Left ventricle myocardium inferior (tissue), 1 donor: ENCODE results near the gene LRRK2. TPM values are rescaled to one million over a fixed set of nuclear protein-coding genes. Genes with fewer than 3 reads are reported as not detected.

ENCODE experiments used
- DNase-seq: peaks from one replicate; pipeline ENCODE4 v3.0.0-alpha.2; 2020
- H3K27ac ChIP-seq: fragments of 200-600 bp; replicated peaks from 2 replicates; pipeline ENCODE4 v1.8.0; 2021
- H3K27me3 ChIP-seq: fragments of 200-600 bp; 2 replicates; pipeline ENCODE4 v1.8.0; 2021; ENCODE audit warnings: low read depth
- H3K36me3 ChIP-seq: fragments of 200-600 bp; 2 replicates; pipeline ENCODE4 v1.8.0; 2021
- H3K4me1 ChIP-seq: fragments of 200-600 bp; 2 replicates; pipeline ENCODE4 v1.8.0; 2021
- H3K4me3 ChIP-seq: fragments of 200-600 bp; 2 replicates; pipeline ENCODE4 v1.8.0; 2021; ENCODE audit warnings: mild to moderate bottlenecking, moderate library complexity
- H3K9me3 ChIP-seq: fragments of 200-600 bp; replicated peaks from 2 replicates; pipeline ENCODE4 v1.8.0; 2021
- intact Hi-C: fragments of 100-400 bp; cut with micrococcal nuclease; formaldehyde crosslinking; loops from one replicate; pipeline ENCODE4 v1.11.0; 2022
- long read RNA-seq: library from polyadenylated mRNA; unstranded; transcript quantifications from one replicate; pipeline ENCODE4 v2.0.0, GENCODE V29; 2021
- total RNA-seq: library from RNA; stranded (reverse); fragmentation: NEBNext Ultra II Directional; extraction: Animal tissue kit (Norgen Biotek cat#: 25700); gene quantifications from one replicate; pipeline ENCODE4 v1.2.1, GENCODE V29; 2021
- TF ChIP-seq, protein P1 (sequence below): fragments of 200-600 bp; IDR thresholded peaks from 2 replicates; pipeline ENCODE4 v1.8.0; 2021; ENCODE audit warnings: antibody characterized with exemption, mild to moderate bottlenecking, borderline replicate concordance
- donor health status: DM: no; HTN: yes; CAD: no; lungs with severe emphysema.

The LRRK2 gene
- 6.7 TPM for total RNA-seq
- long read RNA-seq, partial matches to known transcripts = 0 of 1 reads
- long read RNA-seq, other reads (novel, unspliced or antisense) = 1 of 1 reads

DNA sequence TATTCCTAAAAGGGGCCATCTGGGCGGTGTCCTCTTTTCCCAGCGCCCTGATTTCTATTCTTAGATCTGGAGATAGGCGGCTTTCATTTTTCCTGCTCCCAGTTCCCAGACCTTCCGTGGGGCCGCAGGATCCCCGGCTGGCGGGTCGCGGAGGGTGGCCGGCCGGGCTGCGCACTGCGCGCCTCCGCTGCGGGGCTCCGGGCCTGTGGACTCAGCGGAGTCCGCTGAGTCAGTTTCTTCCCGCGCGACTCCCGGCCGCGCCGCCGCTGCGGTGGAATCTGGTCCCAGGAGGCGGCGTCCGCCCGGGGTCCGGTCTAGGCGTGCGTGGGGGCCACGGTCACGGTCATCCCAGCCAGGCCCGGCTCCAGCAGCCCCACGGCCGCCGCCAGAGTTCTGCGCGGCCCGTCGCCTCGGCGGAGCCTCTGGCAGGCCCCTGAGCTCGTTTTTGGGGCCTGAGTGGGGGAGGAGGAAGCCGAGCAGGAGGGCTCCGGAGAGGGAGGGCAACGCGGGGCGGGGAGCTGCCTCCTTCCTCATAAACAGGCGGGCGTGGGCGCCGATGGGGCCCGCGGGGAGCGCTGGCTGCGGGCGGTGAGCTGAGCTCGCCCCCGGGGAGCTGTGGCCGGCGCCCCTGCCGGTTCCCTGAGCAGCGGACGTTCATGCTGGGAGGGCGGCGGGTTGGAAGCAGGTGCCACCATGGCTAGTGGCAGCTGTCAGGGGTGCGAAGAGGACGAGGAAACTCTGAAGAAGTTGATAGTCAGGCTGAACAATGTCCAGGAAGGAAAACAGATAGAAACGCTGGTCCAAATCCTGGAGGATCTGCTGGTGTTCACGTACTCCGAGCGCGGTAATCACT lies at the start of gene LRRK2:
TSS of gene LRRK2 (plus strand) at position 559 of the 853 bp plus-strand sequence. CDS start at position 694, 135 bp downstream.
- Histone ChIP-seq H3K9me3 (no peaks in the 10 kb centered on the region), H3K36me3 (no peaks in the 10 kb centered on the region), H3K27me3 (no peaks in the 10 kb centered on the region), H3K27ac (peak within 1 kb of the TSS; percentile 94), H3K4me3 (peak within 1 kb of the TSS; percentile 79), H3K4me1 (peaks cover 55% of the 10 kb centered on the region)
- TF ChIP-seq, protein P1, sequence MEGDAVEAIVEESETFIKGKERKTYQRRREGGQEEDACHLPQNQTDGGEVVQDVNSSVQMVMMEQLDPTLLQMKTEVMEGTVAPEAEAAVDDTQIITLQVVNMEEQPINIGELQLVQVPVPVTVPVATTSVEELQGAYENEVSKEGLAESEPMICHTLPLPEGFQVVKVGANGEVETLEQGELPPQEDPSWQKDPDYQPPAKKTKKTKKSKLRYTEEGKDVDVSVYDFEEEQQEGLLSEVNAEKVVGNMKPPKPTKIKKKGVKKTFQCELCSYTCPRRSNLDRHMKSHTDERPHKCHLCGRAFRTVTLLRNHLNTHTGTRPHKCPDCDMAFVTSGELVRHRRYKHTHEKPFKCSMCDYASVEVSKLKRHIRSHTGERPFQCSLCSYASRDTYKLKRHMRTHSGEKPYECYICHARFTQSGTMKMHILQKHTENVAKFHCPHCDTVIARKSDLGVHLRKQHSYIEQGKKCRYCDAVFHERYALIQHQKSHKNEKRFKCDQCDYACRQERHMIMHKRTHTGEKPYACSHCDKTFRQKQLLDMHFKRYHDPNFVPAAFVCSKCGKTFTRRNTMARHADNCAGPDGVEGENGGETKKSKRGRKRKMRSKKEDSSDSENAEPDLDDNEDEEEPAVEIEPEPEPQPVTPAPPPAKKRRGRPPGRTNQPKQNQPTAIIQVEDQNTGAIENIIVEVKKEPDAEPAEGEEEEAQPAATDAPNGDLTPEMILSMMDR = peak; percentile 34
- peak; percentile 88 for DNase-seq
- intact Hi-C loops = no loop called here

DNA sequence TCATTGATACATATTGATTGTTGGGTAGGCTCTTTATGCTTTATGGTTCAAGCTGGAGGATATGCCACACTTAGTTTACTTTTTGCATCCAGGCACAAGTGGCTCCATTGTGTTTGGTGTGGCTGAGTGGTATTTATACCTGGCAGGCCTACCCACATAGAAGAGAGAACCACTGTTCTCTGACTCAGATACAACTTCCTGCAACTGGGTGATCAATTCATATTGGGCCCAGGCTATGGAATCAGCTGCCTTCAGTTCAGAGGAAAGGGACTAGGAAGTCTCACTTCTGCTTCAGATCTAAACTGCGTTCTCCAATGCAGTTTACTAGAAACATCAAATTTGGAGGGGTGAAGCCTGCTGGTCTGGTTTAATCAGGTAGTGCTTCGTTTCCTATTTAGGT lies 49.8 kb upstream of the LRRK2 start:
- intact Hi-C loops = no loop called here
- TF ChIP-seq, protein P1 = no peak
- no peaks in the 10 kb centered on the region for H3K4me1 ChIP-seq
- no peak overlapping the region for H3K4me3 ChIP-seq
- H3K27ac ChIP-seq = no peak overlapping the region
- DNase-seq = no peak
- no peaks in the 10 kb centered on the region for H3K27me3 ChIP-seq
- no peaks in the 10 kb centered on the region for H3K9me3 ChIP-seq
- H3K36me3 ChIP-seq = no peaks in the 10 kb centered on the region

DNA sequence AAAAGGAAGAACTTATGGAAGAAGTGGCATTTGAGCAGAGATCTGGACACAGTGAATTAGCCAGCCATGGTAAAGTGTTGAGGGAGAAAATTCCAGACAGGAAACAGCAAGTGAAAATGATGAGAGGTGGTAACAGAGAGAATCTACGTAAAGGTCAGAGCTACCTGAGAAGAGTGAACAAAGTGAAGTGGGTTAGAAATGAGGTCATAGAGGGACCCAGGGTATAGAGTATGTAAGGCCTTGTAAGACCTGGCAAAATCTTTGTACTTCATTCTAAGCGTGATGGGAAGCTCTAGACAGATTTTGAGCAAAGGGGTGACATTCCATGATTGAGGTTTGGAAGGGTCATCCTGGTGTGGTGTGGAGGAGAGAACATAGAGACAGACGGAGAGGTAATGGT lies 49.3 kb upstream of the LRRK2 start:
- intact Hi-C loops = no loop called here
- TF ChIP-seq, protein P1 = no peak
- no peak for DNase-seq
- Histone ChIP-seq H3K27me3 (no peaks in the 10 kb centered on the region), H3K36me3 (no peaks in the 10 kb centered on the region), H3K4me1 (no peaks in the 10 kb centered on the region), H3K4me3 (no peak overlapping the region), H3K9me3 (no peaks in the 10 kb centered on the region), H3K27ac (no peak overlapping the region)

- no peak for DNase-seq
- H3K36me3 ChIP-seq = no peaks in the 10 kb centered on the region
- no peaks in the 10 kb centered on the region for H3K27me3 ChIP-seq
- H3K4me3 ChIP-seq = no peak overlapping the region
- no peak overlapping the region for H3K27ac ChIP-seq
- no peaks in the 10 kb centered on the region for H3K9me3 ChIP-seq
- H3K4me1 ChIP-seq = no peaks in the 10 kb centered on the region
- TF ChIP-seq, protein P1 = no peak
- intact Hi-C loops = no loop called here
Measured at GRCh38 chr12:40178701-40179100, 46.1 kb upstream of the LRRK2 start.

- Histone ChIP-seq H3K27ac (no peak overlapping the region), H3K9me3 (no peaks in the 10 kb centered on the region), H3K4me3 (no peak overlapping the region), H3K27me3 (no peaks in the 10 kb centered on the region), H3K36me3 (no peaks in the 10 kb centered on the region), H3K4me1 (no peaks in the 10 kb centered on the region)
- no peak for DNase-seq
- TF ChIP-seq, protein P1 = no peak
- intact Hi-C loops = no loop called here
Measured at GRCh38 chr12:40181490-40181889, 43.3 kb upstream of the LRRK2 start.
